HCT116 (cell line): ENCODE results near the gene SETX. TPM values are rescaled to one million over a fixed set of nuclear protein-coding genes. Genes with fewer than 3 reads are reported as not detected.

ENCODE experiments used
- ATAC-seq: fragments of 200-7000 bp; cut with Tn5 transposase; 2 replicates; pipeline ENCODE4 v1.9.1; 2020; ENCODE audit warnings: mild to moderate bottlenecking, moderate library complexity
- BruUV-seq: library from RNA; stranded (reverse); fragments of 400-500 nt; replicated peaks from 2 replicates; lab custom pipeline; 2021; lab: Mats Ljungman, UMichigan
- CTCF ChIA-PET: fragments of 300-600 bp; sonication (Branson Sonifier 250); formaldehyde crosslinking; loops from one replicate; lab custom pipeline; 2021; ENCODE audit warnings: antibody characterized with exemption; lab: Charles Lee
- POLR2A ChIA-PET: fragments of 300-600, 350-600 bp; sonication (Branson Sonifier 250); formaldehyde crosslinking; loops from one replicate; lab custom pipeline; 2021; ENCODE audit warnings: antibody characterized with exemption; lab: Charles Lee
- RAD21 ChIA-PET, 2 experiments: fragments of 300-600 bp; sonication (Branson Sonifier 250); formaldehyde crosslinking; loops; one replicate each; lab custom pipeline; 2023; ENCODE audit warnings: low total read pairs in 2 of 2; ENCODE audit not compliant: uncharacterized antibody in 2 of 2, unreplicated experiment in 2 of 2, low non-redundant PET in 1 of 2; lab: Charles Lee
- DNase-seq: peaks from one replicate; pipeline ENCODE4 v3.0.0-alpha.2; 2010; ENCODE audit warnings: low read depth, low spot score
- H2AFZ ChIP-seq: fragments of 200-600 bp; shearing (Covaris generic), sonication (generic); 2 replicates; pipeline ENCODE4 v1.6.1; 2017; ENCODE audit warnings: low read depth, mixed run types, mixed read lengths, antibody characterized with exemption, low read length; ENCODE audit not compliant: poor library complexity, severe bottlenecking
- H3K27ac ChIP-seq: 2 replicates; pipeline ENCODE4 v1.5.1; 2012; ENCODE audit warnings: low read depth, low read length
- H3K27me3 ChIP-seq: fragments of 200-600 bp; sonication (generic); 2 replicates; pipeline ENCODE4 v1.6.1; 2016; ENCODE audit warnings: mixed run types, low read length, mixed read lengths; ENCODE audit not compliant: insufficient read depth
- H3K36me3 ChIP-seq, 2 experiments: fragments of 200-500 bp in 1 of 2; fragments of 200-600 bp in 1 of 2; sonication (Bioruptor generic) in 1 of 2; sonication (generic) in 1 of 2; 2 replicates each; pipeline versions ENCODE4 v1.5.1 to v1.6.1; 2014 to 2016; ENCODE audit warnings: low read length in 2 of 2, inconsistent platforms in 1 of 2, mixed read lengths in 1 of 2, mixed run types in 1 of 2; ENCODE audit not compliant: insufficient read depth in 2 of 2, control insufficient read depth in 1 of 2
- H3K4me1 ChIP-seq, 2 experiments: fragments of 200-600 bp in 1 of 2; sonication (generic) in 1 of 2; 2 replicates each; pipeline versions ENCODE4 v1.5.1 to v1.6.1; 2012 to 2017; ENCODE audit warnings: low read length in 2 of 2, inconsistent platforms in 1 of 2, mild to moderate bottlenecking in 1 of 2, mixed read lengths in 1 of 2, mixed run types in 1 of 2, moderate library complexity in 1 of 2; ENCODE audit not compliant: insufficient read depth in 2 of 2, control insufficient read depth in 1 of 2
- H3K4me2 ChIP-seq: fragments of 200-600 bp; sonication (generic); 2 replicates; pipeline ENCODE4 v1.6.1; 2017; ENCODE audit warnings: mixed run types, low read length, mixed read lengths
- H3K4me3 ChIP-seq, 2 experiments: fragments of 200-600 bp in 1 of 2; sonication (generic) in 1 of 2; replicated peaks in 1 of 2; 2 replicates each; pipeline ENCODE4 v1.5.1; 2011 to 2016; ENCODE audit warnings: low read length in 2 of 2, control low read depth in 1 of 2, low read depth in 1 of 2, mild to moderate bottlenecking in 1 of 2, mixed read lengths in 1 of 2, mixed run types in 1 of 2
- H3K79me2 ChIP-seq: fragments of 200-600 bp; sonication (generic); 2 replicates; pipeline ENCODE4 v1.6.1; 2017; ENCODE audit warnings: mild to moderate bottlenecking, mixed run types, low read length, moderate library complexity, mixed read lengths; ENCODE audit not compliant: insufficient read depth
- H3K9ac ChIP-seq: fragments of 200-600 bp; sonication (generic); 2 replicates; pipeline ENCODE4 v1.6.1; 2016; ENCODE audit warnings: low read length, mixed read lengths
- H3K9me2 ChIP-seq: fragments of 200-600 bp; sonication (generic), shearing (Covaris generic); 2 replicates; pipeline ENCODE4 v1.6.1; 2017; ENCODE audit warnings: mixed run types, mild to moderate bottlenecking, moderate library complexity; ENCODE audit not compliant: insufficient read depth
- H3K9me3 ChIP-seq, 2 experiments: fragments of 200-500 bp in 1 of 2; fragments of 200-600 bp in 1 of 2; sonication (Bioruptor generic) in 1 of 2; sonication (generic) in 1 of 2; 2 replicates each; pipeline ENCODE4 v1.6.1; 2014 to 2017; ENCODE audit warnings: low read length in 2 of 2, mixed read lengths in 2 of 2, inconsistent platforms in 1 of 2, low read depth in 1 of 2, mild to moderate bottlenecking in 1 of 2, mixed run types in 1 of 2, moderate library complexity in 1 of 2; ENCODE audit not compliant: control insufficient read depth in 1 of 2, insufficient read depth in 1 of 2
- H4K20me1 ChIP-seq: fragments of 200-600 bp; sonication (generic), shearing (Covaris generic); 2 replicates; pipeline ENCODE4 v1.6.1; 2017; ENCODE audit warnings: mixed run types, mild to moderate bottlenecking, moderate library complexity; ENCODE audit not compliant: insufficient read depth
- CBX3 ChIP-seq: IDR thresholded peaks from 2 replicates; pipeline ENCODE4 v1.6.1; 2012; ENCODE audit warnings: low read depth
- CTCF ChIP-seq, 3 experiments: fragments of 200-600 bp in 1 of 3; sonication (generic) in 1 of 3; IDR thresholded peaks in 2 of 3; conservative IDR thresholded peaks in 1 of 3; 2 replicates each; pipeline ENCODE4 v1.5.1; 2012 to 2017; ENCODE audit warnings: low read depth in 2 of 3, low read length in 2 of 3, antibody characterized with exemption in 1 of 3, borderline replicate concordance in 1 of 3, control low read depth in 1 of 3, mild to moderate bottlenecking in 1 of 3, mixed read lengths in 1 of 3, mixed run types in 1 of 3, moderate library complexity in 1 of 3; ENCODE audit not compliant: insufficient read depth in 1 of 3
- EGR1 ChIP-seq: IDR thresholded peaks from 2 replicates; pipeline ENCODE4 v1.6.1; 2012; ENCODE audit warnings: low read depth
- FOSL1 ChIP-seq: IDR thresholded peaks from 2 replicates; pipeline ENCODE4 v1.6.1; 2012; ENCODE audit warnings: low read depth
- JUND ChIP-seq: IDR thresholded peaks from 2 replicates; pipeline ENCODE4 v1.6.1; 2012
- POLR2A ChIP-seq: IDR thresholded peaks from 2 replicates; pipeline ENCODE4 v1.7.0; 2011; ENCODE audit warnings: borderline replicate concordance; ENCODE audit not compliant: insufficient read depth, insufficient read length; ENCODE audit errors: extremely low read depth
- POLR2AphosphoS5 ChIP-seq: IDR thresholded peaks from 2 replicates; pipeline ENCODE4 v1.6.1; 2011; ENCODE audit warnings: mild to moderate bottlenecking, low read depth, low read length, moderate library complexity
- RAD21 ChIP-seq: IDR thresholded peaks from 2 replicates; pipeline ENCODE4 v1.6.1; 2012; ENCODE audit warnings: low read depth, mild to moderate bottlenecking
- REST ChIP-seq: IDR thresholded peaks from 2 replicates; pipeline ENCODE4 v1.6.1; 2012; ENCODE audit warnings: low read depth
- TCF7L2 ChIP-seq: IDR thresholded peaks from 2 replicates; pipeline ENCODE4 v1.7.0; 2011; ENCODE audit warnings: borderline replicate concordance, inconsistent platforms; ENCODE audit not compliant: insufficient read depth, insufficient read length; ENCODE audit errors: extremely low read depth
- YY1 ChIP-seq: IDR thresholded peaks from 2 replicates; pipeline ENCODE4 v1.6.1; 2011; ENCODE audit warnings: low read length, low read depth, moderate library complexity, mild to moderate bottlenecking; ENCODE audit not compliant: insufficient replicate concordance; ENCODE audit errors: extremely low read depth
- ZFX ChIP-seq: fragments of 450-650 bp; IDR thresholded peaks from 2 replicates; pipeline ENCODE4 v1.6.1; 2017
- intact Hi-C: fragments of 100-400 bp; cut with micrococcal nuclease; formaldehyde crosslinking; loops from 2 replicates; pipeline ENCODE4 v1.10.0; 2022
- total RNA-seq: library from RNA; stranded (reverse); gene quantifications from one replicate; pipeline ENCODE4 v1.2.1, GENCODE V29; 2021; ENCODE audit not compliant: unreplicated experiment

The SETX gene
- total RNA-seq, 1 experiment from 2014 or later, result 38.5 TPM

- RAD21 ChIA-PET, result interaction anchor here in 1 of 2 experiments (0.6 kb wide), 1 partner anchor 390 kb away, joined by 5 read pairs; no protein-coding TSS in a partner anchor
Measured at GRCh38 chr9:132226571-132227430, 128.0 kb downstream of the SETX start.

More at GRCh38 chr9:132226571-132227430, 128.0 kb downstream of the SETX start:
- Histone ChIP-seq H4K20me1 (no peaks in the 10 kb centered on the region), H3K27ac (no peak overlapping the region), H3K4me3 (no peak overlapping the region), H3K9me2 (no peaks in the 10 kb centered on the region), H3K79me2 (no peaks in the 10 kb centered on the region), H3K27me3 (no peaks in the 10 kb centered on the region), H3K9me3 (no peaks in the 10 kb centered on the region), H3K4me2 (no peak overlapping the region), H2AFZ (no peak overlapping the region), H3K9ac (no peak overlapping the region), H3K36me3 (no peaks in the 10 kb centered on the region), H3K4me1 (no peaks in the 10 kb centered on the region)
- BruUV-seq, result no TSS peak
- CTCF ChIA-PET, result interaction anchor here (1.6 kb wide), 1 partner anchor 9 kb away, joined by 4 read pairs; no protein-coding TSS in a partner anchor
- intact Hi-C loops, result no loop called here
- POLR2A ChIA-PET, result no interaction called here
- no peak for TF ChIP-seq FOSL1
- TF ChIP-seq ZFX, result no peak
- TF ChIP-seq TCF7L2, result no peak
- TF ChIP-seq YY1, result no peak
- no peak for TF ChIP-seq REST
- no peak for TF ChIP-seq POLR2AphosphoS5
- no peak for TF ChIP-seq CTCF (IDR thresholded peaks at IDR 0.05 in 2 of 3, conservative IDR thresholded peaks at IDR 0.05 in 1 of 3; ENCODE audit: borderline replicate concordance in 1 of 3, insufficient read depth in 1 of 3, low read depth in 2 of 3, low read length in 2 of 3)
- TF ChIP-seq POLR2A, result no peak
- TF ChIP-seq EGR1, result no peak
- no peak for TF ChIP-seq RAD21
- no peak for TF ChIP-seq CBX3
- no peak for TF ChIP-seq JUND
- DNase-seq, result no peak
- no peak for ATAC-seq
